GM19395 (cell line): ENCODE results near the gene VWA8.
"Not testable (repeated sequence)": the region's sequence is repeated elsewhere in the genome, so short reads cannot be mapped to it uniquely, and the experiment has no call there.

Experiments used
- ATAC-seq: cut with Tn5 transposase; IDR thresholded peaks from one replicate; pipeline ENCODE4 v1.9.1; 2021; ENCODE audit warnings: mild to moderate bottlenecking, moderate library complexity; ENCODE audit not compliant: unreplicated experiment

The VWA8 gene

GRCh38 chr13:41599619-41600018 lies 361.3 kb downstream of the VWA8 start:
- no peak for ATAC-seq

GRCh38 chr13:41597348-41598041 lies 363.4 kb downstream of the VWA8 start:
- ATAC-seq: no peak

GRCh38 chr13:41596190-41596589 lies 364.7 kb downstream of the VWA8 start:
- ATAC-seq: no peak

GRCh38 chr13:41595298-41595697 lies 365.6 kb downstream of the VWA8 start:
- ATAC-seq: no peak

- no peak for ATAC-seq
Observed at GRCh38 chr13:41590643-41591042, 370.3 kb downstream of the VWA8 start.

GRCh38 chr13:41590122-41590521 lies 370.8 kb downstream of the VWA8 start:
- ATAC-seq: no peak

- ATAC-seq: no peak
Observed at GRCh38 chr13:41589434-41589833, 371.5 kb downstream of the VWA8 start.

GRCh38 chr13:41588899-41589298 lies 372.0 kb downstream of the VWA8 start:
- no peak for ATAC-seq

- no peak for ATAC-seq
Observed at GRCh38 chr13:41588448-41588847, 372.5 kb downstream of the VWA8 start.

- ATAC-seq: no peak
Observed at GRCh38 chr13:41587490-41587889, 373.4 kb downstream of the VWA8 start.

- ATAC-seq: no peak
Observed at GRCh38 chr13:41586216-41586615, 374.7 kb downstream of the VWA8 start.

- ATAC-seq: no peak
Observed at GRCh38 chr13:41582027-41582463, 378.9 kb downstream of the VWA8 start.

- ATAC-seq: no peak
Observed at GRCh38 chr13:41580345-41580744, 380.6 kb downstream of the VWA8 start.

- ATAC-seq: no peak
Observed at GRCh38 chr13:41579881-41580280, 381.0 kb downstream of the VWA8 start.

GRCh38 chr13:41579168-41579567 lies 381.7 kb downstream of the VWA8 start:
- no peak for ATAC-seq

- no peak for ATAC-seq
Observed at GRCh38 chr13:41578371-41578770, 382.5 kb downstream of the VWA8 start.

GRCh38 chr13:41577436-41577835 lies 383.5 kb downstream of the VWA8 start:
- no peak for ATAC-seq

- not testable (repeated sequence) for ATAC-seq
Observed at GRCh38 chr13:41573640-41574039, 387.3 kb downstream of the VWA8 start.

GRCh38 chr13:41571817-41572340 lies 389.0 kb downstream of the VWA8 start:
- not testable (repeated sequence) for ATAC-seq

- ATAC-seq: no peak
Observed at GRCh38 chr13:41568972-41569351, 391.9 kb downstream of the VWA8 start.

- ATAC-seq: no peak
Observed at GRCh38 chr13:41568143-41568971, 392.6 kb downstream of the VWA8 start.

GRCh38 chr13:41567363-41567762 lies 393.5 kb downstream of the VWA8 start:
- ATAC-seq: no peak
